Right lobe of liver (tissue), 4 donors: ENCODE measurements around the gene NR2C2AP.

Experiments used
- POLR2A ChIP-seq: fragments of 450-650 bp; IDR thresholded peaks from one replicate; pipeline ENCODE4 v1.6.1; 2017; ENCODE audit warnings: antibody characterized with exemption, mild to moderate bottlenecking
- TF ChIP-seq, protein P1 (sequence below), 4 donors: fragments of 200-600 bp in 3 of 4; fragments of 450-650 bp in 1 of 4; IDR thresholded peaks; one replicate each; pipeline versions ENCODE4 v1.5.1 to v1.8.0; 2016 to 2022; ENCODE audit warnings: antibody characterized with exemption in 4 of 4, mild to moderate bottlenecking in 2 of 4
- donor health status: DM: no; HTN: no; CAD: no.
- donor health status: DM: no; HTN: no; CAD: no.
- donor health status: DM: no; HTN: yes; CAD: no.

DNA sequence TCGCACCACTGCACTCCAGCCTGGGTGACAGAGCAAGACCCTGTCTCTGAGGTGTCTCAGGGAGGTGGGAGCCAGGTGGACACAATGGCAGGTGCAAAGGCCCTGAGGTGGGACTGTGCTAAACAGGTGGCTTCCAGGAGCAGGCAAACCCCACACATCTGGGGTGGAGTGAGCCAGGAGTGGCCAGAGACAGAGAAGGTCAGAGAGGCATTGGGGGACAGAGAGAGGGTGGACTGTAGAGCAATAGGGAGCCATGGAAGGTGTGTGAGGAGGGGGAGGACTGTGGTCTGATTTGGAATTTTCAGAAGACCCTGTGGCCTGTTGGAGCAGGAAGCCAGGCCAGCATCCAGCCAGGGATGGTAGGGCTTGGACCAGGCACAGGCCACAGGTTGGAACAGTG lies 37.8 kb downstream of the NR2C2AP start:
- TF ChIP-seq, protein P1, sequence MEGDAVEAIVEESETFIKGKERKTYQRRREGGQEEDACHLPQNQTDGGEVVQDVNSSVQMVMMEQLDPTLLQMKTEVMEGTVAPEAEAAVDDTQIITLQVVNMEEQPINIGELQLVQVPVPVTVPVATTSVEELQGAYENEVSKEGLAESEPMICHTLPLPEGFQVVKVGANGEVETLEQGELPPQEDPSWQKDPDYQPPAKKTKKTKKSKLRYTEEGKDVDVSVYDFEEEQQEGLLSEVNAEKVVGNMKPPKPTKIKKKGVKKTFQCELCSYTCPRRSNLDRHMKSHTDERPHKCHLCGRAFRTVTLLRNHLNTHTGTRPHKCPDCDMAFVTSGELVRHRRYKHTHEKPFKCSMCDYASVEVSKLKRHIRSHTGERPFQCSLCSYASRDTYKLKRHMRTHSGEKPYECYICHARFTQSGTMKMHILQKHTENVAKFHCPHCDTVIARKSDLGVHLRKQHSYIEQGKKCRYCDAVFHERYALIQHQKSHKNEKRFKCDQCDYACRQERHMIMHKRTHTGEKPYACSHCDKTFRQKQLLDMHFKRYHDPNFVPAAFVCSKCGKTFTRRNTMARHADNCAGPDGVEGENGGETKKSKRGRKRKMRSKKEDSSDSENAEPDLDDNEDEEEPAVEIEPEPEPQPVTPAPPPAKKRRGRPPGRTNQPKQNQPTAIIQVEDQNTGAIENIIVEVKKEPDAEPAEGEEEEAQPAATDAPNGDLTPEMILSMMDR (IDR thresholded peaks at IDR 0.05), result no peak
- TF ChIP-seq POLR2A, result no peak
